A172 (cell line): ENCODE results near the gene SPATA46. TPM values are rescaled to one million over a fixed set of nuclear protein-coding genes. Genes with fewer than 3 reads are reported as not detected.
A peak's percentile ranks its signal among the peaks of the same experiment; 100 is the strongest.
"Not testable (repeated sequence)": the region's sequence is repeated elsewhere in the genome, so short reads cannot be mapped to it uniquely, and the experiment has no call there.

ENCODE experiments used
- DNase-seq: peaks from one replicate; pipeline ENCODE4 v3.0.0-alpha.2; 2015; ENCODE audit warnings: low spot score
- total RNA-seq: library from RNA; depleted of rRNA; stranded (reverse); fragments of >200 nt; shearing (Covaris generic); gene quantifications from 2 replicates; pipeline ENCODE4 v1.2.3, GENCODE V29; 2014

The SPATA46 gene
- total RNA-seq, 1 experiment from 2014 or later: not detected

GRCh38 chr1:162357681-162358266 is 18.9 kb downstream of the SPATA46 start:
- peak; percentile 52 for DNase-seq

- DNase-seq: no peak
Measured at GRCh38 chr1:162353702-162354101, 23.0 kb downstream of the SPATA46 start.

- DNase-seq: no peak
Measured at GRCh38 chr1:162353078-162353477, 23.6 kb downstream of the SPATA46 start.

GRCh38 chr1:162351874-162352273 is 24.8 kb downstream of the SPATA46 start:
- DNase-seq: not testable (repeated sequence)

GRCh38 chr1:162351246-162351842 is 25.3 kb downstream of the SPATA46 start:
- no peak for DNase-seq

GRCh38 chr1:162349635-162350330 is 26.9 kb downstream of the SPATA46 start:
- peak; percentile 93 for DNase-seq

GRCh38 chr1:162347281-162347680 is 29.4 kb downstream of the SPATA46 start:
- peak; percentile 27 for DNase-seq

- no peak for DNase-seq
Measured at GRCh38 chr1:162343470-162343869, 33.2 kb downstream of the SPATA46 start.

- DNase-seq: no peak
Measured at GRCh38 chr1:162342452-162342983, 34.1 kb downstream of the SPATA46 start.

- no peak for DNase-seq
Measured at GRCh38 chr1:162336621-162337285, 39.9 kb downstream of the SPATA46 start.

- DNase-seq: no peak
Measured at GRCh38 chr1:162335126-162335525, 41.5 kb downstream of the SPATA46 start.

GRCh38 chr1:162333991-162334390 is 42.7 kb downstream of the SPATA46 start:
- DNase-seq: no peak

GRCh38 chr1:162329826-162330225 is 46.8 kb downstream of the SPATA46 start:
- DNase-seq: no peak

GRCh38 chr1:162328512-162328911 is 48.1 kb downstream of the SPATA46 start:
- no peak for DNase-seq

GRCh38 chr1:162327788-162328165 is 48.9 kb downstream of the SPATA46 start:
- DNase-seq: no peak

- no peak for DNase-seq
Measured at GRCh38 chr1:162327144-162327787, 49.4 kb downstream of the SPATA46 start.

GRCh38 chr1:162326559-162326958 is 50.1 kb downstream of the SPATA46 start:
- no peak for DNase-seq

- no peak for DNase-seq
Measured at GRCh38 chr1:162324396-162324795, 52.3 kb downstream of the SPATA46 start.
